ENCODE results near the gene NEURL1B. TPM values are rescaled to one million over a fixed set of nuclear protein-coding genes. Genes with fewer than 3 reads are reported as not detected.
"Not testable (repeated sequence)": the region's sequence is repeated elsewhere in the genome, so short reads cannot be mapped to it uniquely, and the experiment has no call there.

NEURL1B gene
- total and polyA plus RNA-seq, 2 donors, result 4.7 to 5.3 TPM

- no peak overlapping the region for H3K27ac ChIP-seq (ENCODE audit: low read depth in 1 of 2, low read length in 1 of 2)
- no peak overlapping the region for H3K4me3 ChIP-seq (ENCODE audit: low read length in 2 of 2)
- peaks cover 0 to 7% of the 10 kb centered on the region in 2 donors for H3K36me3 ChIP-seq (ENCODE audit: control insufficient read depth in 2 of 2, insufficient read depth in 2 of 2, low read length in 1 of 2)
- no peaks in the 10 kb centered on the region for H3K9me3 ChIP-seq (ENCODE audit: control insufficient read depth in 2 of 2, insufficient read depth in 1 of 2, low read length in 1 of 2)
- DNase-seq (ENCODE audit: low read depth in 6 of 9, low spot score in 9 of 9), result no peak
- WGBS, result 99% methylated on average over 9 of the region's 9 CpGs
- peaks cover 0 to 9% of the 10 kb centered on the region in 2 donors for H3K27me3 ChIP-seq (ENCODE audit: control insufficient read depth in 2 of 2, insufficient read depth in 1 of 2, low read length in 1 of 2)
- peaks cover 0 to 5% of the 10 kb centered on the region in 2 donors for H3K4me1 ChIP-seq (ENCODE audit: control insufficient read depth in 2 of 2, insufficient read depth in 2 of 2, low read length in 2 of 2)
These were observed 29.4 kb downstream of the NEURL1B start for GRCh38 chr5:172670444-172670843.

DNA sequence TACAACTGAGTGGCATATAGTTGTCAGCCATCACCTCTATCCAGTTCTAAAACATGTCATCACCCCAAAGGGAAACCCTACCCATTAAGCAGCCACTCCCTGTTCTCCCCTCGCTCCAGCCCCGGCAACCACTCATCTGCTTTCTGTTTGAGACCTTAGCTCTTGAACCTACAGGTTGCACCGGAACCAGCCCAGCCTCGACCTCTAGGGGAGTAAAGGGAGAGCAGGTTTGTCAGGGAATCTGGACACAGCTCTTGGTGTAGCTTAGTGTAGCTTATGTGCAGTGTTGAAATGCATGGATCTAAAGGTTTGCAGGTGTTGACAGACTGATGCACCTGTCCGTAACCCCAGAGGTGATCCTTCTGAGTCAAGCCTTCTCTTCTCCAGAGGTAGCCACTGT is 30.0 kb downstream of the NEURL1B start:
- H3K27ac ChIP-seq (ENCODE audit: low read depth in 1 of 2, low read length in 1 of 2), result no peak overlapping the region
- DNase-seq (ENCODE audit: low read depth in 6 of 9, low spot score in 9 of 9), result no peak
- 98% methylated on average over 5 of the region's 5 CpGs for WGBS
- H3K9me3 ChIP-seq (ENCODE audit: control insufficient read depth in 2 of 2, insufficient read depth in 1 of 2, low read length in 1 of 2), result no peaks in the 10 kb centered on the region
- H3K27me3 ChIP-seq (ENCODE audit: control insufficient read depth in 2 of 2, insufficient read depth in 1 of 2, low read length in 1 of 2), result peaks cover 0 to 9% of the 10 kb centered on the region in 2 donors
- peaks cover 0 to 7% of the 10 kb centered on the region in 2 donors for H3K36me3 ChIP-seq (ENCODE audit: control insufficient read depth in 2 of 2, insufficient read depth in 2 of 2, low read length in 1 of 2)
- H3K4me3 ChIP-seq (ENCODE audit: low read length in 2 of 2), result no peak overlapping the region
- peaks cover 0 to 5% of the 10 kb centered on the region in 2 donors for H3K4me1 ChIP-seq (ENCODE audit: control insufficient read depth in 2 of 2, insufficient read depth in 2 of 2, low read length in 2 of 2)

DNA sequence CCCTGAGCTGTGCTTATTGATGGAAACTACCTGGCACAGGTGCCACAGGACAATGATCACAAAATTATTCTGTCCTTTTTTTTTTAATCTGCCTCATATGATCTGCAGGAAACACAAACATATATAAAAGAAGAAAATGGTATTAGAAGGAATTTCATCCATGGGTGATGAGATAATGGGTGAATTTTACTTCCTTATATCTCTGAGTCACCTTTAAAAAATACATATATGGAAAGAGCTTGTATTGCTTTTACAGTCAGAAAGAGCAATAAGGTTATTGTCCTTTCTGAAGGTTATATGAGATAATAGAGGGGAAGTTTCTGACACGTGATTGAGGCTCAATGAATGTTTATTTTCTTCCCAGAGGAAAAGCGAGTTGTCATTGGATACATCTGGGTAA is 31.6 kb downstream of the NEURL1B start:
- Histone ChIP-seq H3K4me1 (ENCODE audit: control insufficient read depth in 2 of 2, insufficient read depth in 2 of 2, low read length in 2 of 2) (peaks cover 0 to 5% of the 10 kb centered on the region in 2 donors), H3K4me3 (ENCODE audit: low read length in 2 of 2) (no peak overlapping the region), H3K36me3 (ENCODE audit: control insufficient read depth in 2 of 2, insufficient read depth in 2 of 2, low read length in 1 of 2) (peaks cover under 1 to 10% of the 10 kb centered on the region in 2 donors), H3K9me3 (ENCODE audit: control insufficient read depth in 2 of 2, insufficient read depth in 1 of 2, low read length in 1 of 2) (no peaks in the 10 kb centered on the region), H3K27me3 (ENCODE audit: control insufficient read depth in 2 of 2, insufficient read depth in 1 of 2, low read length in 1 of 2) (peaks cover 0 to 9% of the 10 kb centered on the region in 2 donors), H3K27ac (ENCODE audit: low read depth in 1 of 2, low read length in 1 of 2) (no peak overlapping the region)
- DNase-seq (ENCODE audit: low read depth in 6 of 9, low spot score in 9 of 9), result no peak
- 95% methylated on average over 2 of the region's 2 CpGs for WGBS

- H3K9me3 ChIP-seq (ENCODE audit: control insufficient read depth in 2 of 2, insufficient read depth in 1 of 2, low read length in 1 of 2), result no peaks in the 10 kb centered on the region
- H3K4me1 ChIP-seq (ENCODE audit: control insufficient read depth in 2 of 2, insufficient read depth in 2 of 2, low read length in 2 of 2), result no peaks in the 10 kb centered on the region
- DNase-seq (ENCODE audit: low read depth in 6 of 9, low spot score in 9 of 9), result no peak
- peaks cover 0 to 7% of the 10 kb centered on the region in 2 donors for H3K27me3 ChIP-seq (ENCODE audit: control insufficient read depth in 2 of 2, insufficient read depth in 1 of 2, low read length in 1 of 2)
- no peak overlapping the region for H3K27ac ChIP-seq (ENCODE audit: low read depth in 1 of 2, low read length in 1 of 2)
- H3K36me3 ChIP-seq (ENCODE audit: control insufficient read depth in 2 of 2, insufficient read depth in 2 of 2, low read length in 1 of 2), result peaks cover 2 to 11% of the 10 kb centered on the region in 2 donors
- H3K4me3 ChIP-seq (ENCODE audit: low read length in 2 of 2), result no peak overlapping the region
- 98% methylated on average over 7 of the region's 7 CpGs for WGBS
These were observed 33.1 kb downstream of the NEURL1B start for GRCh38 chr5:172674155-172674554.

DNA sequence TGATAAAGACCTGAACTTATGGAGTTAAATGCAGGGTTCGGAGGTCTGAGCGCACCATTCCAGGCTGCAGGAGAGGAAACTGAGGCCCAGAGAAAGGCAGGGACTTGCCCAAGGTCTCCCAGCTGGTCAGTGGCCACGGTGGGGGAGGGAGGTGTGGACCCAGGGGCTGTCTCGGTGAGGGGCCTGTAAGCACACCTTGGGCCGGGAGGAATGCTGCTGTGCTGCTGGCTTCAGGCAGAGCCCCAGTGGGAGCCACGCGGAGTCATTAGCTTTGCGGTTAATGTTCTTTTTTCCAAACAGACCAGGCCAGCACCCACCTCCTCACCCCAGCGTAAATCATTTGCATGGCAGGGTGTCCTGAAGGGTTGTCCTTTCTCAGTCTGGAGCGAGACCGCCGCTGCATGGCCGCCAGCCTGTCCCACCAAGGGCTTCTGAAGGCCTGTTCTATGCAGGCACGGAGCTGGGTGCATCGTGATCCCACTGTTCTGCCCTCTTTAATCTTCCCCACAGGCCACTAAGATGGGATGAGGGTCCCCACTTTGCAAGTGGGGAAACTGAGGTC is 35.9 kb downstream of the NEURL1B start:
- no peak overlapping the region for H3K27ac ChIP-seq (ENCODE audit: low read depth in 1 of 2, low read length in 1 of 2)
- 97% methylated on average over 15 of the region's 15 CpGs for WGBS
- H3K36me3 ChIP-seq (ENCODE audit: control insufficient read depth in 2 of 2, insufficient read depth in 2 of 2, low read length in 1 of 2), result peaks cover 2 to 4% of the 10 kb centered on the region in 2 donors
- DNase-seq (ENCODE audit: low read depth in 6 of 9, low spot score in 9 of 9), result no peak
- H3K4me3 ChIP-seq (ENCODE audit: low read length in 2 of 2), result no peak overlapping the region
- no peaks in the 10 kb centered on the region for H3K27me3 ChIP-seq (ENCODE audit: control insufficient read depth in 2 of 2, insufficient read depth in 1 of 2, low read length in 1 of 2)
- H3K4me1 ChIP-seq (ENCODE audit: control insufficient read depth in 2 of 2, insufficient read depth in 2 of 2, low read length in 2 of 2), result no peaks in the 10 kb centered on the region
- no peaks in the 10 kb centered on the region for H3K9me3 ChIP-seq (ENCODE audit: control insufficient read depth in 2 of 2, insufficient read depth in 1 of 2, low read length in 1 of 2)

- not testable (repeated sequence) for H3K36me3 ChIP-seq (ENCODE audit: control insufficient read depth in 2 of 2, insufficient read depth in 2 of 2, low read length in 1 of 2); DNase-seq (ENCODE audit: low read depth in 6 of 9, low spot score in 9 of 9); H3K27ac ChIP-seq (ENCODE audit: low read depth in 1 of 2, low read length in 1 of 2); H3K9me3 ChIP-seq (ENCODE audit: control insufficient read depth in 2 of 2, insufficient read depth in 1 of 2, low read length in 1 of 2); H3K4me1 ChIP-seq (ENCODE audit: control insufficient read depth in 2 of 2, insufficient read depth in 2 of 2, low read length in 2 of 2); H3K4me3 ChIP-seq (ENCODE audit: low read length in 2 of 2)
- H3K27me3 ChIP-seq (ENCODE audit: control insufficient read depth in 2 of 2, insufficient read depth in 1 of 2, low read length in 1 of 2), result peaks cover 0 to 10% of the 10 kb centered on the region in 2 donors
- WGBS, result over 99% methylated on average over 5 of the region's 5 CpGs
These were observed 37.4 kb downstream of the NEURL1B start for GRCh38 chr5:172678362-172678874.

DNA sequence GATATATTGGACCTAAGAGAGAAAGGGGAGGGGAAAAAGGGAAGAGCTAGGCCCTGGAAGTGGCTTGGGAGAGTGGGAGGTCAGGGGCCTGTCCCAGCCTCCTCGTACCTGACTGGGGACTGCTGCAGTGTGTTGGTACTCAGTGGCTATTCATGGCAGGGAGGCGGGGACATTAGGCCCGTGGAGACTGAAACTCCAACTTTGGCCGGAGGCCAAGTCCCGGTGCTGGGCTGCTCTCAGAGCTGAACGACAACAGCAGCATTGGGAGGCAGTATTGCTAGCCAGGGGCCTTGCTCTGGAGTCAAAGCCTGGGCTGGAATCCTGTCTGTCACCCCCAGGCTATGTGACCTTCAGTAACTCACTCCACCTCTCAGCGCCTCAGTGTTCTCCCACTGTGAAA is 37.8 kb downstream of the NEURL1B start:
- H3K27me3 ChIP-seq (ENCODE audit: control insufficient read depth in 2 of 2, insufficient read depth in 1 of 2, low read length in 1 of 2), result peaks cover 0 to 10% of the 10 kb centered on the region in 2 donors
- H3K36me3 ChIP-seq (ENCODE audit: control insufficient read depth in 2 of 2, insufficient read depth in 2 of 2, low read length in 1 of 2), result peaks cover 2 to 4% of the 10 kb centered on the region in 2 donors
- WGBS, result 93% methylated on average over 7 of the region's 7 CpGs
- H3K4me3 ChIP-seq (ENCODE audit: low read length in 2 of 2), result no peak overlapping the region
- H3K4me1 ChIP-seq (ENCODE audit: control insufficient read depth in 2 of 2, insufficient read depth in 2 of 2, low read length in 2 of 2), result no peaks in the 10 kb centered on the region
- DNase-seq (ENCODE audit: low read depth in 6 of 9, low spot score in 9 of 9), result no peak
- H3K9me3 ChIP-seq (ENCODE audit: control insufficient read depth in 2 of 2, insufficient read depth in 1 of 2, low read length in 1 of 2), result no peaks in the 10 kb centered on the region
- no peak overlapping the region for H3K27ac ChIP-seq (ENCODE audit: low read depth in 1 of 2, low read length in 1 of 2)

DNA sequence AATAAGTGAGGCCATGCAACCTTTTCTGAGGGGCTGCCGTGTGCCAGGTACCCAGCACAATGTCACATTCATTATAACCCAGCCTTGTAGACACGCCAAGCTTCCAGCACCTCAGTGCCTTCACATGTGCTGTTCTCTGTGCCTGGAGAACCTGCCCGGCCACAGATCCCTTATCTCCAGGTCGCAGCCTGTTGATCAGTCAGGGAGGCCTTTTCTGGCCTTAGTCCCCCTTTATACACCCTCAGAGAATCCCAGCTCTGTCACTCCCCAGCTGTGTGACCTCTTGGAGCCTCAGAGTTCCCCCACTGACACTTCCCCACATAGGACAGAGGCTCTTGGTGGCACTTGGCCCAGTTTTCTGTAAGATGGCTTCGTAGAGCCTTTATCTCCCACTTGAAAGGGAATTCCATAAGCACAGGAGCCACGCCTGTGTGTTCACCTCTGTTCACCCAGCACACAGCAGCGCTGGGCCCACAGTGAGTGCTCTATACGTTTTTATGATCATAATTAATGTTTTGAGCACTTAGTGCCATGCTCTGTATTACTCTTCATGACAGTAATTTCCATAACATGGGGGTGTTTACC is 38.7 kb downstream of the NEURL1B start:
- H3K9me3 ChIP-seq (ENCODE audit: control insufficient read depth in 2 of 2, insufficient read depth in 1 of 2, low read length in 1 of 2), result no peaks in the 10 kb centered on the region
- H3K27ac ChIP-seq (ENCODE audit: low read depth in 1 of 2, low read length in 1 of 2), result no peak overlapping the region
- H3K4me3 ChIP-seq (ENCODE audit: low read length in 2 of 2), result no peak overlapping the region
- WGBS, result 96% methylated on average over 8 of the region's 8 CpGs
- peaks cover 2 to 4% of the 10 kb centered on the region in 2 donors for H3K36me3 ChIP-seq (ENCODE audit: control insufficient read depth in 2 of 2, insufficient read depth in 2 of 2, low read length in 1 of 2)
- no peak for DNase-seq (ENCODE audit: low read depth in 6 of 9, low spot score in 9 of 9)
- peaks cover 0 to 16% of the 10 kb centered on the region in 2 donors for H3K27me3 ChIP-seq (ENCODE audit: control insufficient read depth in 2 of 2, insufficient read depth in 1 of 2, low read length in 1 of 2)
- no peaks in the 10 kb centered on the region for H3K4me1 ChIP-seq (ENCODE audit: control insufficient read depth in 2 of 2, insufficient read depth in 2 of 2, low read length in 2 of 2)

DNA sequence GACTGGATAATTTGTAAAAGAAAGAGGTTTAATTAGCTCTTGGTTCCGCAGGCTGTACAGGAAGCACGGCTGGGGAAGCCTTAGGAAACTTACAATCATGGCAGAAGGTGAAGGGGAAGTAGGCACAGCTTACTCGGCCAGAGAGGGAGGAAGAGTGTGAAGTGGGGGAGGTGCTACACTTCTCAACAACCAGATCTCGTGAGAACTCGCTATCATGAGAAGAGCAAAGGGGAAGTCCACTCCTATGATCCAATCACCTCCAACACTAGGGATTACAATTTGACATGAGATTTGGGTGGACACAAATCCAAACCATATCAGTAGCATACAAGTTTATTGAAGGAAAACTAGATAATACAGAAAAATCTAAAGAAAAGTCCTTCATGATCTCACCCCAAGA is 39.9 kb downstream of the NEURL1B start:
- H3K4me3 ChIP-seq (ENCODE audit: low read length in 2 of 2), result no peak overlapping the region
- H3K36me3 ChIP-seq (ENCODE audit: control insufficient read depth in 2 of 2, insufficient read depth in 2 of 2, low read length in 1 of 2), result peaks cover 2 to 4% of the 10 kb centered on the region in 2 donors
- 73% methylated on average over 5 of the region's 5 CpGs for WGBS
- no peak overlapping the region for H3K27ac ChIP-seq (ENCODE audit: low read depth in 1 of 2, low read length in 1 of 2)
- H3K27me3 ChIP-seq (ENCODE audit: control insufficient read depth in 2 of 2, insufficient read depth in 1 of 2, low read length in 1 of 2), result peaks cover 0 to 16% of the 10 kb centered on the region in 2 donors
- H3K9me3 ChIP-seq (ENCODE audit: control insufficient read depth in 2 of 2, insufficient read depth in 1 of 2, low read length in 1 of 2), result no peaks in the 10 kb centered on the region
- no peak for DNase-seq (ENCODE audit: low read depth in 6 of 9, low spot score in 9 of 9)
- no peaks in the 10 kb centered on the region for H3K4me1 ChIP-seq (ENCODE audit: control insufficient read depth in 2 of 2, insufficient read depth in 2 of 2, low read length in 2 of 2)
